Activated CD4-positive, alpha-beta T cell treated with anti-CD3 and anti-CD28 coated beads, Interleukin-2, amount 50 U/mL, for 48 hours (primary cell): Measurements from ENCODE around the gene HAO1.

Experiments
- DNase-seq, 2 experiments: peaks; one replicate each; pipeline ENCODE4 v3.0.0-alpha.2; 2020

Gene HAO1

GRCh38 chr20:7926323-7926722, 13.9 kb downstream of the HAO1 start:
- no peak for DNase-seq

- no peak for DNase-seq
These were observed 15.6 kb downstream of the HAO1 start for GRCh38 chr20:7924692-7925091.

- DNase-seq = no peak
These were observed 23.6 kb downstream of the HAO1 start for GRCh38 chr20:7916648-7917047.

- DNase-seq = no peak
These were observed 27.7 kb downstream of the HAO1 start for GRCh38 chr20:7912551-7912950.

- DNase-seq = no peak
These were observed 28.5 kb downstream of the HAO1 start for GRCh38 chr20:7911586-7912330.

- DNase-seq = no peak
These were observed 31.4 kb downstream of the HAO1 start for GRCh38 chr20:7908905-7909304.

- DNase-seq = no peak
These were observed 36.8 kb downstream of the HAO1 start for GRCh38 chr20:7903429-7903828.

- DNase-seq = no peak
These were observed 37.4 kb downstream of the HAO1 start for GRCh38 chr20:7902879-7903278.

- no peak for DNase-seq
These were observed 42.4 kb downstream of the HAO1 start for GRCh38 chr20:7897781-7898364.

GRCh38 chr20:7893014-7893730, 47.1 kb downstream of the HAO1 start:
- DNase-seq = no peak

GRCh38 chr20:7891705-7892104, 48.6 kb downstream of the HAO1 start:
- no peak for DNase-seq

GRCh38 chr20:7889736-7890135, 50.5 kb downstream of the HAO1 start:
- no peak for DNase-seq

GRCh38 chr20:7883741-7884140, 56.5 kb downstream of the HAO1 start:
- DNase-seq = no peak

- no peak for DNase-seq
These were observed 56.9 kb downstream of the HAO1 start for GRCh38 chr20:7883309-7883708.

GRCh38 chr20:7882076-7882475, 58.2 kb downstream of the HAO1 start:
- no peak for DNase-seq

- DNase-seq = no peak
These were observed 58.7 kb downstream of the HAO1 start for GRCh38 chr20:7881551-7881950.

GRCh38 chr20:7879883-7880282, 60.4 kb downstream of the HAO1 start:
- no peak for DNase-seq

- DNase-seq = no peak
These were observed 72.2 kb downstream of the HAO1 start for GRCh38 chr20:7868108-7868507.

GRCh38 chr20:7866285-7866684, 74.0 kb downstream of the HAO1 start:
- no peak for DNase-seq

GRCh38 chr20:7859356-7859802, 80.9 kb downstream of the HAO1 start:
- no peak for DNase-seq

GRCh38 chr20:7858734-7859250, 81.5 kb downstream of the HAO1 start:
- no peak for DNase-seq

GRCh38 chr20:7856756-7857155, 83.5 kb downstream of the HAO1 start:
- no peak for DNase-seq

- no peak for DNase-seq
These were observed 84.7 kb downstream of the HAO1 start for GRCh38 chr20:7855545-7855944.

- no peak for DNase-seq
These were observed 86.8 kb downstream of the HAO1 start for GRCh38 chr20:7853493-7853892.
